PC-9 (cell line): Measurements from ENCODE around the gene ARHGAP10.

Experiments used
- EZH2 ChIP-seq: fragments of 200-600 bp; sonication (generic); IDR thresholded peaks from 2 replicates; pipeline ENCODE4 v1.8.0; 2017; ENCODE audit warnings: antibody characterized with exemption, low read depth
- TF ChIP-seq, protein P1 (sequence below): fragments of 200-600 bp; sonication (generic); conservative IDR thresholded peaks from 2 replicates; pipeline ENCODE4 v1.6.1; 2017; ENCODE audit warnings: mixed run types, antibody characterized with exemption, mild to moderate bottlenecking, moderate library complexity

DNA sequence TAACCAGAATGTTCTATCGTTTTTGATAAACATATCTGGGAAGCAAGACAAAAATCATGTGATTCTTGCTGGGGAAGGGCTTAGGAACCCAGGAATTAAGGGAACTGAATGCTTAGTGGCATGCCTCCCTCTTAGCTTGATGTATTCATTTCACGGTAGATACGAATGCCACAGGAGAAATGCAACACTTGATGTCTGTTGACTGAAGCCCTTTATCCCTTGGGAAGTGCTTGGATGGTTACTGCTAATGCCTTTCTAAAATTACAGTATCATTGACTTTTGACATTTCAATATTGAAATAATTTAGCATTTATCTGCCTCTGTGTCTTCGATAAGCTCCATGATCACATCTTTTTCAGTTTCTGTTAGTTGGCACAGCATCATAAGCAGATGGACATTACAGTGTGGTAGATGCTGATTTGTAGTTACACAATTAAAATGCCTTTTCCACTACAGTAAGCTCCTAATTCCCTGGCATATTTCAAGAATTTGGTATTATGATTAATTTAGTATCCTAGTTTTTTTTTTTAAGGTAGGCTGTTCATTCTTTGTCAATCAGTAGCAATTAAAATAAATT is 226.7 kb downstream of the ARHGAP10 start:
- TF ChIP-seq, protein P1, sequence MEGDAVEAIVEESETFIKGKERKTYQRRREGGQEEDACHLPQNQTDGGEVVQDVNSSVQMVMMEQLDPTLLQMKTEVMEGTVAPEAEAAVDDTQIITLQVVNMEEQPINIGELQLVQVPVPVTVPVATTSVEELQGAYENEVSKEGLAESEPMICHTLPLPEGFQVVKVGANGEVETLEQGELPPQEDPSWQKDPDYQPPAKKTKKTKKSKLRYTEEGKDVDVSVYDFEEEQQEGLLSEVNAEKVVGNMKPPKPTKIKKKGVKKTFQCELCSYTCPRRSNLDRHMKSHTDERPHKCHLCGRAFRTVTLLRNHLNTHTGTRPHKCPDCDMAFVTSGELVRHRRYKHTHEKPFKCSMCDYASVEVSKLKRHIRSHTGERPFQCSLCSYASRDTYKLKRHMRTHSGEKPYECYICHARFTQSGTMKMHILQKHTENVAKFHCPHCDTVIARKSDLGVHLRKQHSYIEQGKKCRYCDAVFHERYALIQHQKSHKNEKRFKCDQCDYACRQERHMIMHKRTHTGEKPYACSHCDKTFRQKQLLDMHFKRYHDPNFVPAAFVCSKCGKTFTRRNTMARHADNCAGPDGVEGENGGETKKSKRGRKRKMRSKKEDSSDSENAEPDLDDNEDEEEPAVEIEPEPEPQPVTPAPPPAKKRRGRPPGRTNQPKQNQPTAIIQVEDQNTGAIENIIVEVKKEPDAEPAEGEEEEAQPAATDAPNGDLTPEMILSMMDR, result no peak
- no peak for TF ChIP-seq EZH2
